Activated CD8-positive, alpha-beta memory T cell treated with anti-CD3 and anti-CD28 coated beads, Interleukin-2, amount 50 U/mL, for 1 hour (primary cell): ENCODE measurements around the gene RAB19.
"Not testable (repeated sequence)": the region's sequence is repeated elsewhere in the genome, so short reads cannot be mapped to it uniquely, and the experiment has no call there.

ENCODE experiments used
- DNase-seq: peaks from one replicate; pipeline ENCODE4 v3.0.0-alpha.2; 2020; ENCODE audit errors: extremely low read depth

Gene RAB19

GRCh38 chr7:140402178-140402835 lies 1.6 kb upstream of the RAB19 start:
- DNase-seq, result no peak

- DNase-seq, result no peak
Observed at GRCh38 chr7:140404565-140405065, 757 bp downstream of the RAB19 start.

DNA sequence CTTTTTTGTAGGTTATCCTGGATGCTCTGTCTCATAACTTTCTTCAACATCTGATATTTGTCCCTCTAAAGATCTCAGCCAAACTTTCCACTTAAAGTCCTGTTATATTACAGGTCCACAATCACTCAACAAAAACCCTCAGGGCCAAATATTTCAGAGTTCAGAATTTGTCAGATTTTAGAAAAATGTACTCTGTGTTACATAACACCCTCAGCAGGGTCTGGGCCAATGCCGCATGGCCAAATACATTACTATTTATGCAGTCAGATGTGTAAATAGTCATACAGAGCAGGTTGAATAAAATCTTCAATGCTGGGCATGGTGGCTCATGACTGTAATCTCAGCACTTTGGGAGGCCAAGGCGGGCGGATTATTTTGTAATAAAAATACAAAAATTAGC lies 11.5 kb downstream of the RAB19 start:
- no peak for DNase-seq

- DNase-seq, result not testable (repeated sequence)
Observed at GRCh38 chr7:140415816-140416215, 12.0 kb downstream of the RAB19 start.

DNA sequence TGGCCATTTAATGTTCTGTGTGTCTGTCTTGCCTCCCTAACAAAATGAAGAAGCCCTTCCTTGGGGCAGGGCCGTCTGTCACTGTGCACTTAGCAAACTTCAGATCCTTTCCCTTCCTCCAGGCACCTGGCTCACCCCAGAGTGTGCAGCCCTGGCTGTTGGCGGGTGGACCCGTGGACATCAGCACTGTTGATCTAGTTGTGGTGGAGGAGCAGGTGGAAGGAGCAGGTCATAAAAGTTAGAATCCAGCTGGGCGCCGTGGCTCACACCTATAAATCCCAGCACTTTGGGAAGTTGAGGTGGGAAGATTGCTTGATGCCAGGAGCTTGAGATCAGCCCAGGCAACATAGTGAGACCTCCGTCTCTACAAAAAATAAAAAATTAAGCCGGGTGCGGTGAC lies 12.7 kb downstream of the RAB19 start:
- no peak for DNase-seq

DNA sequence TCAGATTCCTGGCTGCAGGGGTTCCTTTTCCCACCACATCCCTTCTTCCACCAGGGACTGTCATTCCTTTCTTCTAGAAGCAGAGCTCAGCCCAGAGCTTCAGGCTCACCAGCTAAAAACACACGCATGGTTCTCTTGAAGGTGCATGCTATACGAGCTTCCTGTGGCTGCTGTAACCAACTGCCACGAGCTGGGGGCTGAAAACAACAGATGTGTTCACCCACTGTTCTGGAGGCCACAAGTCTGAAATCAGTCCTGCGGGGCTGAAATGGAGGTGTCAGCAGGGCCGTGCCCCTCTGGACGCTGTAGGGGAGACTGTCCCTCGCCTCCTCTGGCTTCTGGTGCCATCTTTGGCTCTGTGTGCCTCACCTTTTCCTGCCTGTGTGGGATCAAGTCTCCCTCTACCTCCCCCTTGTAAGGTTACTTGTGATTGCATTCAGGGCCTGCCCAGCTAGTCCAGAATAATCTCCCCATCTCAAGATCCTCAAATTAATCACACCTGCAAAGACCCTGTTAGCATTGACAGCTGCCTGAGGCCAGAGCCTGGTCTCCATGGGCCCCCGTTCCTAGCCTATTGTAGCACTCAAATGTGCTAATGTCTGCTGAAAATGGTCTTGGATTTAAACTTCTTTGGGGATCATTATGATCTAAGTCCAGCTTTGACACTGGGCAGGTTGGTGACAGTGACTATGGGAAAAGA lies 13.7 kb downstream of the RAB19 start:
- DNase-seq, result no peak

- not testable (repeated sequence) for DNase-seq
Observed at GRCh38 chr7:140418156-140418472, 14.3 kb downstream of the RAB19 start.

- DNase-seq, result no peak
Observed at GRCh38 chr7:140418653-140419052, 14.8 kb downstream of the RAB19 start.

DNA sequence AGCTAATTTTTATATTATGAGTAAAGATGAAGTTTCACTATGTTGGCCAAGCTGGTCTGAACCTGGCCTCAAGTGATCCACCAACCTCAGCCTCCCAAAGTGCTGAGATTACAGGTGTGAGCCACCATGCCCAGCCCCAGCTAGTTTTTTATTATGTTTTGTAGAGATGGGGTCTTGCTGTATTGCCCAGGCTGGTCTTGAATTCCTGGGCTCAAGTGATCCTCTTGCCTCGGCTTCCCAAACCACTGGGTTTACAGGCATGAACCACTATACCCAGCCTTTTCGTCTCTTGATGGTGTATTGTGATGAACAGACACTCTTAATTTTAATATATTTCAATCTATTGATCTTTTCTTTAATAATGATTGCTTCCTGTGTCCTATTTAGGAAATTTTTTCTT lies 17.7 kb downstream of the RAB19 start:
- no peak for DNase-seq

DNA sequence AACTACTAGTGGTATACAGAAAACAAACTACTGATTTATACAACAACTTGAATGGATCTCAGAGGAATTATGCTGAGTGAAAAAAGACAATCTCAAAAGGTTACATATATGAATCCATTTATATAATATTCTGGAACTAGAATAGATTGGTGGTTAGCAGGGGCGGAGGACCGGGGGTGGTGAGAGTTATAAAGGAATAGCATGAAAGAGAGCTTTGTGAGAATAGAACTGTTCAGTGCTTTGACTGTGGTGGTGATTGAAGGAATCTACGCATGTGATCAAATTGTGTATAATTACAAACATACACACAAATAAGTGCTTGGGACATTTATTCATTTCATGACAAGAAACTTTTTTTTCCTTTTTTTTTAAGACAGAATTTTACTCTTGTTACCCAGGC lies 19.6 kb downstream of the RAB19 start:
- DNase-seq, result no peak

DNA sequence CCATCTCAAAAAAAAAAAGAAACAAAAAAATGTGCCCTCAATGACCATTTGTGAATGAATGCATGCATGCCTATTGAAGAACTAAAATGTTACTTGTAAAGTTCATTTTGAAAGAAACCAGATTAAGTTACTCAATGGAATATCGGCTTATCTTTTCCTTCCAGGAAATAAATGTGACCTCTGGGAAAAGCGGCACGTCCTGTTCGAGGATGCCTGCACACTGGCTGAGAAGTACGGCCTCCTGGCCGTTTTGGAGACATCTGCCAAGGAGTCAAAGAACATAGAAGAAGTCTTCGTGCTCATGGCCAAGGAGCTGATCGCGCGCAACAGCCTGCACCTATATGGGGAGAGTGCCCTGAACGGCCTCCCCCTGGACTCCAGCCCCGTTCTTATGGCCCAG lies 21.9 kb downstream of the RAB19 start:
- DNase-seq, result no peak

DNA sequence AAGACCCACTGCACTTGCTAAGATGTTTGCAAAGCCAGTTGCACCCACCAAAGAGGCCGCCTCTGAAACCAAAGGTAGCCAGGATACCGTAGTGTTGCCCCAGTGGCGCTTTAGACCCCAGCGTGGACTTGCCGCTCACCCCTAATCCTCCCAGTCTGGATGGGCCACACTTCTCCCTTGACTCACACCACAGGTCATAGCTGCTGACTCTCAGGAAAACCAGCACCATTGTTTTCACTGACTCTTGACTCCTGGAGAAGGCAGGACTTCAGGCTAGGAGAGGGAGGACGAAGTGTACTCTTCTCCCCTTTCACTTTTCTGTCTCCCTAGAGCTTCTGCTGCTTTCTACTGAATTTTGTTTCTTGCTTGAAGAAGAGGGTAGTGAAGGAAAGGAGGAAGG lies 22.3 kb downstream of the RAB19 start:
- no peak for DNase-seq

DNA sequence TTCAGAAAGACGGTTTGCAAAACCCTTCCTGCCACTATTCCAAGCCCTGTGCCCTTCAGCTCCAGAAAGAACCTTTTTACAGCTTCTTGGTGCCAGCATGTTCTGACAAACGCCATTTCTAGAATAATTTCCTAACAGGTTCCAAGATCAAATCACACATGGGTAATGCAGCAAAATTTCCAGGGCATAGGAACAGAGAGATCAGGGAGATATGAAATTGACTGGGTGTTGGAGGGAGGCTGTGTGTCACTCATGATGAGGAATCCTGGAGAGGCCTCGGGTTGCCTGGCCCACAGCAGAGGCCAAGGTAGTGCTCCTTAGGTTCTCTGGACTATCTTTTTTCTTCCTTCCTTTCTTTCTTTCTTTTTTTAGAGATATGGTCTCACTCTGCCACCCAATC lies 29.5 kb downstream of the RAB19 start:
- no peak for DNase-seq

GRCh38 chr7:140435252-140435895 lies 31.5 kb downstream of the RAB19 start:
- DNase-seq, result no peak

- no peak for DNase-seq
Observed at GRCh38 chr7:140439359-140439758, 35.5 kb downstream of the RAB19 start.

DNA sequence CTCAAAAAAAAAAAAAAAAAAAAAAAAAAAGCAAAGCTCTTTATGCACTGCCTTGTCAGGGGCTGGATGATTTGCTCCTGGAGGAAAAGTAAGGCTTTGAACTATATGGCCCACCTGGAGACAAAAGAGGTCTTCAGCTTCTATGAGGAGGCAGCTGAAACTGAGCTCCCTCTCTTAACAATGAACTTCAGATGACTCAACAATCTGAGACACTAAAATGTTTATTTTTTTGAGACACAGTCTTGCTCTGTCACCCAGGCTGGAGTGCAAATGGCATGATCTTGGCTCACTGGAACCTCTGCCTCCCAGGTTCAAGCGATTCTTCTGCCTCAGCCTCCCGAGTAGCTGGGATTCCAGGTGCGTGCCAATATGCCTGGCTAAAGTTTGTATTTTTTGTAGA lies 36.7 kb downstream of the RAB19 start:
- no peak for DNase-seq

DNA sequence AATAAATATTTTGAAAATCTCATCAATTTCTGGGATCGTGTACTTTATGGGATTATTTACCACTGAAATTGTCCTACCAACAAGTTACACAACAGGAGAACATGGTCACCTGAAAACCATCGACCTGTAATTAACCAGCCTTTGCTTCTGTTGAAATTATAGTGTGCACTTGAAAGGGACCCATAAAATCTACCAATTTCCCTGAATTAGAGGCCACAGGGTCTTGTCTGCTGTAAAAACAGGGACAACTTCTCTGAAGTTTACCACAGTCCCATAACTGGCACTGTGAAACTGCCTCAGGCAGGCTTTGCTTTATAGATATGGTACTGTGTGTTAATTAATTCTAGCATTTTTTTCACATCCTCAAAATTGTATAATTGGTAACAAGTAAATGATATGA lies 37.7 kb downstream of the RAB19 start:
- no peak for DNase-seq

DNA sequence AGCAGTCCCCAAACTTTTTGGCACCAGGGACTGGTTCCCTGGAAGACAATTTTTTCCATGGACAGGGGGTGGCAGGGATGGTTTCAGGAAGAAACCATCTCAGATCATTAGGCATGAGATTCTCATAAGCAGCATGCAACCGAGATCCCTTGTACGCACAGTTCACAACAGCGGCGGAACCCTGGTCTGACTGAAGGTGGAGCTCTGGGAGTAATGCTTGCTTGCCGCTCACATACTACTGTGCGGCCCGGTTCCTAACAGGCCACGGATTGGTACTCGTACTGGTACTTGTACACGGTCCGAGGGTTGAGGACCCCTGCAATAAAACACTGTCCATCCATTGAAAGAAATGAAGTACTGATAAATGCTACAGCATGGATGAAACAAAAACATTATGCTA lies 42.6 kb downstream of the RAB19 start:
- DNase-seq, result no peak

GRCh38 chr7:140447841-140448240 lies 44.0 kb downstream of the RAB19 start:
- no peak for DNase-seq

DNA sequence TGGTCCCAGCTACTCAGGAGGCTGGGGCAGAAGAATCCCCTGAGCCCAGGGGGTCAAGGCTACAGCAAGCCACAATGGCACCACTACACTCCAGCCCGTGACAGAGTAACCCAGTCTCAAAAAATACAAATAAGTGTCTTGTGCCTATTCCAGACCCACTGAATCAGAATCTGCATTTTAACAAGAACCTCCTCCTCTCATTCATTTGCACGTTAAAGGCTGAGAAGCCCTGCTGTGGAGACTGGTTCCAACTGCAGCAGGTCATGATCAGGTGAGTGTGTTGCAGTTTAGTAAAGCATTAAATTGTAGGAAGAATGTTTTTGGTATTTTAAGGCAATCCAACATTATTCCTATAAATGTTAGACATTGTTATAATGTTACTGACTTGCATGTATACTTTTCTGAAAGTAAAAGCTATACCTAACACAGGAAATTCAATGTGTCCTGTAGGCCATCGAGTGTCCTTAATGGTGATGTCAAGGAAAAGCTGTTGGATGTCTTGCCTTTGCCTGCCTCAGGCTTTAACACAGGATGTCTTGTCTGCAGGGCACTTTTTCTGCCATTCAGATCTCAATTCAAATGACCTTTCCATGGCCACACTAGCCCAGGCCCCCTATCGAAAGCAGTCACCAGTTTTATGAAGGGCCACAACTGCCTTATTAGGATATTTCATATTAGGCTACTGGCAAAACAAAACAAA lies 45.1 kb downstream of the RAB19 start:
- no peak for DNase-seq

DNA sequence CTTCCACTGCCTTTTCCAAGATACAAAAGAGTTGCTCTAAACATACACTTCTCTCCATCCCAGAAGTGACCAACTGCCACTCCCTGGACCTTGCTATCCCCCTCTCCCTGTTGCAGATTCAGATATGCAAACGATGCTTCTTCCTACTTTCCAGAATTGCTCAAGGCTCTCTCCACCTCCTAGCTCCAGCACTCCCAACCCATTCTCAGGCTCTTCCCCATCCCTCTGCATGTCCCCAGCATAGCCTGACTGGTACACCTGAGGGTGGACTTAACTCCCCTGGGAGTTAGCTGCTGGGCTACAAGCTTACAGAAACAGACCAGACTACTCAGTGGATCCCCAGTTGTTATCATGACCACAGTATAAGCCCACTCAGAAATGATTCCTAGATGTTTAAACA lies 47.9 kb downstream of the RAB19 start:
- no peak for DNase-seq

- no peak for DNase-seq
Observed at GRCh38 chr7:140453273-140453672, 49.4 kb downstream of the RAB19 start.
